NOMO-1 treated with DMSO at 0.1 percent for 48 hours (cell line): ENCODE data around the gene TPP2.

Source experiments
- DNase-seq: peaks from one replicate; lab custom pipeline; 2025; ENCODE audit not compliant: unreplicated experiment; lab: John Stamatoyannopoulos, UW

The TPP2 gene

GRCh38 chr13:102593466-102593865 is 3.3 kb upstream of the TPP2 start:
- peak; percentile 70 for DNase-seq

GRCh38 chr13:102597029-102597961 is 509 bp downstream of the TPP2 start:
- peak; percentile 27 for DNase-seq

DNA sequence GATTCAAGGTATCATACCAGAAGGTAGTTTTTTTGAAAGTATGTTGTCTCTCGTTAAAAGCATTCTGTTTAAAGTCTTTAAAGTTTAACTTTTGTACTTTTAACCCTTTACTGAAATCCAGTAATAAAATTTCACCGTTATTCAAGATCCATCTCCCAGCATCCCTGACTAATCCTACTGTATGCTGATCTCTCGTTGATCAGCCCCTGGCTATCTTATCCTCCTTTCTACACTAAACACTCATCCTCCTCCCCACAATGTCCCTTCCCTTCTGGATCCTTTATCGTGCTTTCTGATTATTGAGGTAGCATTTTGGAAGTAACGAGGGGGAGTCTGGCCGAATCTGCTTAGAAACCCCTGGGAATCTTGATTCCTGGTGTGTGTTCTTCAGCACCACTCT is 1.3 kb downstream of the TPP2 start:
- DNase-seq, result no peak

DNA sequence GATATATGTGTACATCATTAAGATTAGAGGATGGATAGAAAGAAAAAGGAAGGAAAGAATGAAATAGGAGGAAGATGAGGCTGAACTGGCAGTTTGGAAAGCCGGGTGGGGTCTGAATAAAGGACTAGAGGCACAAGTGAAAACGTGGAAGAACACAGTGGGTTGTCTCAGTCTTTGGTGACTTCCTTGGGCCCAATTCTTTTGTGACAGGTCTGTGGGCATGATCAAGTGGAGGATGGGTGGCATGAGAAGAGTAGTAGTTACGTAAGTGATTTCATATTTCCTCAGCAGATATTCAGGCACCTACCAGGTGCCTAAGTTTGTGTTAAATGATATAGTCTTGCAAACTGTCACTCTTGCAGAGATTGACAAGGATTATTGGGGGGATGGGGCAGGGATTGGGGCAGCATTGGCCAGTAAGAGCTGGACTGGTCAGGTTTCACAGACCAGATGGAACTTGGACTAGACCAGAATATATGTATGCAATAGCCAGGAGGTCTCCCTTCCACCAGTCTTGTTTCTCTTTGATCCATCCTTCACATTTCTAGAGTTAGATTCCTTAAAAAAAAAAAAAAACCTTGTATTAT is 2.7 kb downstream of the TPP2 start:
- no peak for DNase-seq

DNA sequence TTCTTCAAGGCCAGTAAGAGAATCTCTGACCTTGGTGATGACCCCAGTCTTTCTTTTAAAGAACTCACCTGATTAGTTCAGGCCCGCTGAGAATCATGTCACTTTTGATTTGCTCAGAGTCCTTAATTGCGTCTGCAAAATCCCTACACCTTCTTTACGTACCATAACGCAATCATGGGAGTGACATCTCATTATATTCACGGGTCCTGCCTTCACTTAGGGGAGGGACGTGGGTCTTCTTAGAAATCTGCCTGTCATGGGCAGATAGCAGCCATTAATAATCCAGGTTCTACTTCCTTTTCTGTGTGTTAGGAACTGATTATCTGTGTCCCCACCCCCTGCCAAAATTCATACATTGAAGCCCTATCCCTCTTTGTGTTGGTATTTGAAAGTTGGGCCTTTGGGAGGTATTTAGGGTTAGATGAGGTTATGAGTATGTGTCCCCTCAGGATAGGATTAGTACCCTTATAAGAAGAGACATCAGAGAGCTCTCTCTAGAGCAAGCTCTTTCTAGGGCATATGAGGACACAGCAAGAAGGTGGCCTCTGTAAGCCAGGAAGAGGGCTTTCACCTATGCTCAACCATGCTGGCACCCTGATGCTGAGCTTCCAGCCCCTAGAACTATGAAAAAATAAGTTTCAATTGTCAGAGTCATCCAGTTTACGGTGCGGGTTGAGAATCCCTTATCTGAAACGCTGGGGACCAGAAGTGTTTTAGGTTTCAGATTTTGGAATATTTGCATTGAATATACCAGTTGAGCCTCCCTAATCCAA is 9.9 kb downstream of the TPP2 start:
- no peak for DNase-seq

DNA sequence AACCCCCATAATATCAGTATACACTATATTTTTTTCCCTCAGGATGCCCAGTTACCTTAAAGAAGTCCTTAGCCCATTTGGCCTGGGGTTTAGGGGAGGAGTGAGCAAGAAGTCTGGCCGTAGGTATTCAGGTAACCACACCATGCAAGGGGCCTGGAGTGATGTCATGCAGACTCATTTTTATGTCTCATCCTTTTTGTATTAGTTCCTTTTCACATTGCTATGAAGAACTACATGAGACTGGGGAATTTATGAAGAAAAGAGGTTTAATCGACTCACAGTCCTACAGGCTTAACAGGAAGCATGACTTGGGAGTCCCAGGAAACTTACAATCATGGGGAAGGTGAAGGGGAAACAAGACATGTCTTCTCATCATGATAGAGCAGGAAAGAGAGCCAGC is 12.2 kb downstream of the TPP2 start:
- no peak for DNase-seq

DNA sequence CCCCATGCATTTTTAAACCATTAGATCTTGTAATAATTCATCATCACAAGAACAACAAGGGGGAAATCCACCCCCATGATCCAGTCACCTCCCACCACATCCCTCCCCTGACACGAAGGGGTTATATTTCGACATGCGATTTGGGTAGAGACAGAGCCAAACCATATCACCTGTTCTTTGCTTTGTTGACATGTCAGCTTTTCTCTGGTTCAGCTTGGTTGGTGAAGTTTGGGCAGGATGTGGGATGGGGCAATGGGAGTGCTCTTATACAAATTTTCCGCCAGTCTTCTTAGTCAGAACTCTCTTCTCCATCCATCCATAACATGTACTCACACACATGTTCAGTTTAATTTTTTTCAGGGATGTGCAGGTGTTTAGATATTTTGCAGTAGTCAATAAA is 12.9 kb downstream of the TPP2 start:
- no peak for DNase-seq

DNA sequence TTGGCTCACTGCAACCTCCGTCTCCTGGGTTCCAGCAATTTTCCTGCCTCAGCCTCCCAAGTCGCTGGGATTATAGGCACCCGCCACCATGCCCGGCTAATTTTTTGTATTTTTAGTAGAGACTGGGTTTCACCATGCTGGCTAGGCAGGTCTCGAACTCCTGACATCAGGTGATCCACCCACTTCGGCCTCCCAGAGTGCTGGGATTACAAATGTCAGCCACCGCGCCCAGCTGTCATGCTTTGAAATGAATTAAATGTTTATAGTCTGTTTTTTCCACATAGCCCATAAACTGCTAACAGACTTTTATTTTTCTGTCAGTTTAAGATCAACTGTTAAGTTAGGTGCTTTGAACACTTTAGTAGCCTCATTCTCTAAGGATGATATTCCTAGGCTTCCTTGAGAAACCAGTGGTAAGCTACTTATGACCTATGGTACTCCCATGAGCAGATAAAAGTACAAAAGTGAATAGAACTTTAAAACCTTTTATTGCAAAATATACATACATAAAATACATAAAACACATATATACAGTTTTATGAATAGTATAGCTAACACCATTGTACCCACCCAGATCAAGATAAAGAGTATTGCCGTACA is 13.6 kb downstream of the TPP2 start:
- no peak for DNase-seq

DNA sequence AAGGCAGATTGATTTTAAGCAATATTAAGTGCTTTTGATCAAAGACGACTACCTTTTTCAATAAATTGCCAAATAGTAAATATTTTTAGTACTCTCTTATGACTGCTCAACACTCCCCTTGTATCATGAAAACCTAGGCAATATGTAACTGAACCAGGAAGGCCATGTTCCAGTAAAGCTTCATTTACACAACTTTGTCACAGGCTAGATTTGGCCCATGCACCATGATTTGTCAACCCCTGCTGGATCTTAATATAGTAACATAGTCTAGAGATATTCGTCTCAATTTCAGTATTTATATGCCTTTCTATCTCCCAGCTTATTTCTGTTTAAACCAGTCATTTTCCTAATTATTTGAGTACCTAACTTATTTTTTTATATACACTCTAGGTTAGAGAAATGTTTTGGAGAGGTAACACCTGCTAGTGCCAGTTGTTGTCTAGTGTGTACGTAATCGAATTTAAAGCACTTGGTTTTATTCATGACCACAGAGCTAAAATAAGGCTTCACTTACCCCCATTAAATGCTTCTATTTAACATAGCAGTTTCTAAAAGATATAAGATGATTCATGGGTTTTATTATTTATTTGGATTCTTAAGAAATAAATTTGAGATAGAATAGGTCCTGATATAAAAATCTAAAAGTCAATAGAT is 21.0 kb downstream of the TPP2 start:
- no peak for DNase-seq

- DNase-seq, result no peak
Observed at GRCh38 chr13:102620516-102620915, 23.7 kb downstream of the TPP2 start.

DNA sequence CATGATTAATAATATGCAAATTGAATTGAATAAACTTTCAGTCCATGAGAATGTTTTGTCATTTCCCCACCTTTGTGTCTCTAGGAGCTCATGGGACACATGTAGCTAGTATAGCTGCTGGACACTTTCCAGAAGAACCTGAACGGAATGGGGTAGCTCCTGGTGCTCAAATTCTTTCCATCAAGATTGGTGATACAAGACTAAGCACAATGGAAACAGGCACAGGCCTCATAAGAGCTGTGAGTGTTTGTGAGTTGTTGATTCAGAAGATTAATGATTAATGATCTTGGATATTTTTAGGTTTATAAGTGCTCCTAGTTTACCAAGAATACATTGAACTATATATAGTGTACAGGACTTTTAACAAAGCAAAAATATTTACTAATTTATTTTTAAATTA is 30.1 kb downstream of the TPP2 start:
- no peak for DNase-seq

GRCh38 chr13:102628559-102628958 is 31.8 kb downstream of the TPP2 start:
- no peak for DNase-seq

- no peak for DNase-seq
Observed at GRCh38 chr13:102631198-102631597, 34.4 kb downstream of the TPP2 start.

- no peak for DNase-seq
Observed at GRCh38 chr13:102638741-102639140, 42.0 kb downstream of the TPP2 start.

GRCh38 chr13:102642029-102642428 is 45.2 kb downstream of the TPP2 start:
- DNase-seq, result no peak

- no peak for DNase-seq
Observed at GRCh38 chr13:102642475-102642874, 45.7 kb downstream of the TPP2 start.

DNA sequence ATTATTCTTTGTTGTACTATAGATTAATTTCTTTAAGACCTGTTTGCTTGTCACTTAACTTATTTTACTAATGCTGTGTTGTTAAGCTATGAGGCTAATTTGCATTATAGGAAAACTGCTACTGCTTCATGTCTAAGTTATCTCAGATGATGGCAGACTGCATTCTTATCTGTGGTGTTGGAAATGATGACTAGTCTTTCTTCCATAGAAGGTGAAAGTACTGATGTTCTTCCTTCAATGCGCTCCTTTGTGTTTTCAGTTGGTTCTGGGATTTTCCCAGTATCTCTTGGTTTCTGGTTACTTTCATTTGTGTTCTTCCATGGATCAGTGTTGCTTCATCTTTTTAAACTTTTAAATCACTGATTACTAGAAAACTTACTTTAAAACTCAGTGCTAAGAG is 46.9 kb downstream of the TPP2 start:
- no peak for DNase-seq

GRCh38 chr13:102645701-102646100 is 48.9 kb downstream of the TPP2 start:
- no peak for DNase-seq

DNA sequence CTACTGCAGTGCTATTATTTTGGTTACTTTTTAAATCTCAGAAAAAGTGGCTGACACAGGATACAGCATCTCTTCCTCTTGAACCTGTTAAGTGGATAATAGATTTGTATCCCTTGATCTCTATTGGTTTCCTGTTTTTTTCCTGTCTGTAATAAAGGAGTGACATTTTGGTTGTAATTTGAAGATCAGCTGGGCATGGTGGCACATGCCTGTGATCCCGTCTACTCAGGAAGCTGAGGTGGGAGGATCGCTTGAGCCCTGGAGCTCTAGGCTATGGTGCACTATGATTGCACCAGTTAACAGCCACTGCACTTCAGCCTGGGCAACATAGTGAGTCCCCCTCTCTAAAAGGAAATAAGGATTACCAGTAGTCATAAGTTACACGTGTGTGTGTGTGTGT is 51.3 kb downstream of the TPP2 start:
- no peak for DNase-seq

DNA sequence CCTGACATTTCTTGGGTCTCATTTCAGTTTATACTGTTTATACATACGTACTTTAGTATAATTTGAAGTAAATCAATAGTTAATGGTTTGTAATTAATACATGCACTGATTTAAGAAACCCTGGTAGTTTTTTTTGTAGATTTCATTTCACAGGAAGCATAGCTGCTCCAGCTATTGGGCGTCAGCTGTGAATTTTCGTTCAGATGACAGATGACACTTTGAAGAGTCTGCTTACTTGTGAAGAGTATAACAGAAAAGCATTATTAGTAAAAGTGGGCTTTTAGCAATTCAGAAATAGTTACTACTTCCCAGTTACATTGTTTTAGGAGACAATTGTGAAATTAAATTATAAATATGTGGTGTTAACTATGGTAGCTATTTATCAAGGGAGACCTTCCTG is 53.7 kb downstream of the TPP2 start:
- no peak for DNase-seq

DNA sequence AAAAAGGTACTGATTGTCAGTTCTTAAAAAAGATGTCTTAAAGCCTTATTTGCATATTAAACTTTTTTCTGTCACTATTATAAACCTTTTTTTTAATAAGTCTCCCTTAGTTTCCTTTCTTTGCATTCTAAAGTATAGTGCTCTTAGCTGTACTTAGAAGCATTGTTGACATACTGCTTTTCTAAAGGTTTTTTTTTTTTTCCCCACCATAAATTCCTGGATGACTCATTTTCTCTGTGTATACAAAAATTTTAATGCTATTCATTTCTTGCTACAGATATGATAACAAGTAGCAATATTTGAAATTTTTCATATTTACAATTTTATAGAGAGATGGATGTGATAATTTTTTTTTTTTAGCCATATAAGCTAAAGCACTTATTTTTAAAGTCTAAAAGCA is 54.6 kb downstream of the TPP2 start:
- DNase-seq, result no peak
